HS-5 (cell line): ENCODE measurements around the gene UGT1A8.

Experiments
- DNase-seq: peaks from one replicate; pipeline ENCODE4 v3.0.0-alpha.2; 2012; ENCODE audit warnings: low read depth

UGT1A8 gene

DNA sequence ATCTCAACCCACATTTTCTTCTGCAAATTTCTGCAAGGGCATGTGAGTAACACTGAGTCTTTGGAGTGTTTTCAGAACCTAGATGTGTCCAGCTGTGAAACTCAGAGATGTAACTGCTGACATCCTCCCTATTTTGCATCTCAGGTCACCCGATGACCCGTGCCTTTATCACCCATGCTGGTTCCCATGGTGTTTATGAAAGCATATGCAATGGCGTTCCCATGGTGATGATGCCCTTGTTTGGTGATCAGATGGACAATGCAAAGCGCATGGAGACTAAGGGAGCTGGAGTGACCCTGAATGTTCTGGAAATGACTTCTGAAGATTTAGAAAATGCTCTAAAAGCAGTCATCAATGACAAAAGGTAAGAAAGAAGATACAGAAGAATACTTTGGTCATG lies 150.6 kb downstream of the UGT1A8 start:
- no peak for DNase-seq

DNA sequence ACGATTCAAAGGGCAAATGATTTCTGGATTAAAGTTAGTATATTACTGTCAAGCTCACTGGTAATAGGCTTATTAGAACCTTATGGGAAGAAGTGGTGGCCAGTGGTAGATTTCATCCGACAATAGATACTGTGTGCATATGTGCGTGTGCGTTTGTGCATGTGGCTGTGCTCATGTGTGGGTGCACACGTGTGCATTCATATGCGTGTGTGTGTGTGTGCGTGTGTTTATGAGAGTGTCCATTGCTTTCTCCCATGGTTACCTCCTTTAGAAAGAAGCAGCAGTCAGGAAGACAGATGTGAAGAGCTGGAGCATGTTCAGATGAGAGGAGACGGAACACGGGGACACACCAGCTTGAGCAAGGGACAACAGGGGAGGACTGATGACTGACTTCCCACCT lies 151.8 kb downstream of the UGT1A8 start:
- no peak for DNase-seq

- no peak for DNase-seq
Measured at GRCh38 chr2:233772153-233772552, 154.7 kb downstream of the UGT1A8 start.

DNA sequence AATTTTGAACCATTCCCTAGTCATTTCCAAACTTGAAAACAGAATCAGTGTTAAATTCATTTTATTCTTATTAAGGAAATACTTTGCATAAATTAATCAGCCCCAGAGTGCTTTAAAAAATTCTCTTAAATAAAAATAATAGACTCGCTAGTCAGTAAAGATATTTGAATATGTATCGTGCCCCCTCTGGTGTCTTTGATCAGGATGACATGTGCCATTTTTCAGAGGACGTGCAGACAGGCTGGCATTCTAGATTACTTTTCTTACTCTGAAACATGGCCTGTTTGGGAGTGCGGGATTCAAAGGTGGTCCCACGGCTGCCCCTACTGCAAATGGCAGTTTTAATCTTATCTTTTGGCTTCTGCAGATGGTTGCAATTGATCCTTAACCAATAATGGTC lies 155.2 kb downstream of the UGT1A8 start:
- no peak for DNase-seq

DNA sequence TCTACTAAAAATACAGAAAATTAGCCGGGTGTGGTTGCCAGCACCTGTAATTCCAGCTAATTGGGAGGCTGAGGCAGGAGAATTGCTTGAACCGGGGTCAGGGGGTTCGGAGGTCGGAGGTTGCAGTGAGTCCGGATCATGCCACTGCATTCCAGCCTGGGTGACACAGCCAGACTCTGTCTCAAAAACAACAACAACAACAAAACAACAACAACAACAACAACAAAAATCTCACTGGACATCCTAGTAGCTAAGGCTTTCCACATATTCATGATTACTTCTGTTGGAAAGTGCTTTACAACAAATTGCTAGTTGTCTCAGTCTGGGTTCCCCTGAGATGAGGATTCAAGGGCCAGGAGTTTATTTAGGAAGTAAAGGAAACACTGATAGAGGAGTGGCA lies 156.4 kb downstream of the UGT1A8 start:
- DNase-seq, result no peak

GRCh38 chr2:233775414-233775813 lies 158.0 kb downstream of the UGT1A8 start:
- no peak for DNase-seq

DNA sequence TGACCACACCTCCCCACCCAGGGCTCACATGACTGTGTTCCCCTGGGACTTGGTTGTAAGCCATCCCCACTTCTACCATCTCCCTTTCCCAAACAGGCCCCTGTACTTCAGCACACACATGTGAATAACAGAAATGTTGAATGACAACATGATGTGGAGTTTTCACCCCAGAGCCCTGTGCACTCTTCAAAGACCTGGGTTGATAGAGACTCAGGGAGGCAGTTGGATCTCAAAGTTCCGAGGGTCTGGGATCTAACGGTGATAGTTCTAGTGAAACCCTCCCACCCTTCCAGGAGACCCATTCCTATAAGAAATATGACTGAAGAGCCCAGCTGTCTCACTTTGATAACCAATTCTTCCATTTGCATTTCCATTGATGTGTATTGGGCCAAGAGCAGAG lies 160.6 kb downstream of the UGT1A8 start, which contains the start of gene MROH2A:
Gene MROH2A (plus strand): TSS at position 301 of the 400 bp plus-strand sequence. CDS start 1,029 bp downstream, outside the sequence.
- DNase-seq, result no peak

- no peak for DNase-seq
Measured at GRCh38 chr2:233779722-233780121, 162.3 kb downstream of the UGT1A8 start.

GRCh38 chr2:233780771-233781170 lies 163.3 kb downstream of the UGT1A8 start:
- no peak for DNase-seq

DNA sequence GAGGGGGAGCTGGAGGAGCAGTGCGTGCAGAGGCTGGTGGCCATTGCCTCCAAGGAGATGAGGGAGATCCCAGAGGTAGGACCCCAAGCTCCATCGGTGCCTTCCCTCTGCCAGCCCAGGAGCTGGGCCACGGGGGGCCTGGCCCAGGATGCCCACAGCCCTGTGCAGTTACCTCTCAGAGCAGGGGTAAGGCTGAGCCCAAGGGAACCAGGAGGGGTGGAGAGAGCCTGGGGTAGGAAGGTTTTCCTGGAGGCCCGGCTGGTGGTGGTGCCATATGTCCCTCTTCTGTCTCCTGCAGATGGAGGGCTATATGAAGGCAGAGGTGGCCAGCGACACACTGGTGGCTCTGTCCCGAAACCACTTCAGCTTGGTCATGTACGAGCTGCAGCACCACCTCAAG lies 172.1 kb downstream of the UGT1A8 start:
- DNase-seq, result no peak

GRCh38 chr2:233791151-233791882 lies 173.9 kb downstream of the UGT1A8 start:
- DNase-seq, result no peak

GRCh38 chr2:233791883-233792329 lies 174.5 kb downstream of the UGT1A8 start:
- DNase-seq, result no peak

DNA sequence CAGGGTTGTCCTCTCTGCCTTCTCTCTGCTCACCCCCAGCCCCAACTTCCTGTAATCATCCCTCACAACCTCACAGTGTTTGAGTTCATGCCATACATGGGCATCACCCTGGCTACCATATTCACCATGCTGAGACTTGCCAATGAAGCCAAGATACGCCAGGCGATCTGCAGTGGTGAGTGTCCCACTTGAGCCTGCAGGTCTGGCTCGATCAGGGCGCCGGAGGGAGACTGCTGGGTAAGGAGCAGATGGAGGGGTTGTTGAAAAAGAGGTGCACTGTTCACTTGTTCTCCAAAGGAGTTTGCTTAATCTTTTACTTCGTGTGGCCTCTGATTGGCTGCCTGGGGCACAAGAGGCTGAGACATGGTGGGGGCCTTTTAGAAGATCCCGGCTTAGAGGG lies 175.3 kb downstream of the UGT1A8 start:
- DNase-seq, result no peak

- no peak for DNase-seq
Measured at GRCh38 chr2:233793465-233794127, 176.2 kb downstream of the UGT1A8 start.

DNA sequence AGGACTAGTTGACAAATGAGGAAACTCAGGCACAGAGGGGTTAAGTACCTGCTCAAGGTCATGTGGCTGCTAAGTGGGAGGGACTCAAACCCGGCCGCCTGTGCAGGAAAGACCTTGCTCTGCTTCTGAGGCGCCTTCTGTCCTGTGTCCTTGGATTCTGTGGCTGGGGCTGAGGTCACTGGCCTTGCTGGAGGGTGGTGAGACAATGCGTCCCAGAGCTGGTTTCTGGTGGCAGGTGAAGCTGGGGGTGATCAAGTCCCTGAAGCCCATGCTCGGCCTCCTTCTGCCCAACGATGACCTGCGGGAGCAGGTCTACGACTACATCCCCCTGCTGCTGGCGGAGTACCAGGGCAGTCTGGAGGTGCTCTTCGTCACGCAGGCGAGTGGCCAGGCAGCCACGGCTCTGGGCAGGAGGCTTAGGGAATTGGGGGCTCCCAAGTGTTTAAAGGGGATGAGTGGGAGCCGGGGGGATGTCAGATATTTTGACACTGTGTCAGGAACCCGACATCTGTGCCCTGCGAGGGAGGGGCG lies 176.8 kb downstream of the UGT1A8 start:
- DNase-seq, result no peak

DNA sequence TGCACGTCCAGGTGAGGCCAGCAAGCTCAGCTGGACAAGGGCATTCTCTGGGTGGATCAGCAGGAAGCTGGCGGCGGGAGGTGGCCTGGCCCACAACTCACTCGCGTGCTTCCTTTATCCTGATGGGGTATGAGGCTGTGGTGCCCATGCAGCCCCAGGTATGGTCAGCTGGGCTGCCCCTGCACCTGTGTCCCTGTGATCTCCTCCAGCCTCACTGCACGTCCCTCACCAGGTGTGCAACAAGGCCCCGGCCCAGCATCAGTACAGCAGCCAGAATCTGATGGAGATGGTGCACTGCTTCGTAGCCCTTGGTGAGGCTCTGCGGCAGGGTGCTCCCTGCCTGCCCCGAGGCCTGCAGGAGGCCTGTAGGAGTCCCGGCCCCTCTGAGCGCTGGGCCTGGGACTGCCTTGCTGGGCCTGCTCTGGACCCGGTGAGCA lies 178.3 kb downstream of the UGT1A8 start:
- no peak for DNase-seq

GRCh38 chr2:233796254-233796653 lies 178.8 kb downstream of the UGT1A8 start:
- no peak for DNase-seq

GRCh38 chr2:233798335-233799086 lies 181.1 kb downstream of the UGT1A8 start:
- no peak for DNase-seq

DNA sequence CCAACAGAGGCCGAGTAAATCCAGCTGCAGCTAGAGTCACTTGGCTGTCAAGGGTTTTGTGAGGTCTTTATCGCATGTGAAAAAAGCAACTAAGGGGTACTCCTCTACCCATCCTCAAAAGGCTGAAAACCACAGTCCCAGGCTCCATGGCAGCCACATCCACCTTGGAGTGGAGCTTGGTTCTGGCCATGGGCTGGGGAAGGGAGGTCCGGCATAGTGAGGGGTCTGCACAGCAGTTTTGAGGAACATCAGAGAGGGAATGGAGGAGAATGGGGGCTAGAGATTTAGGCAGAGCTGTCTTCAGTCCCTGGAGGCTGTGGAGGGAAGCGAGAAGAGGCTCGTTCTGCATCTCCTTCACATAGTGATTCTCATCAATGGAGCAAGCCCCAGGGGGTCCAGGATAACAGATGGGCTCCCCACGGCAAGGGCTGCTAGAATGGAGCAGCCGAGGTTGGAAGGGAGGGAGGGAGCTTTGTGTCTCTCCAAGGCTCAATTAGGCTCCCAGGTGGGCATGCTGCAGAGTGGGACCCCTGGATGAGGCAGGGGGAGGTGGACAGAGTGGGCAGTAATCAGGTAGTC lies 181.7 kb downstream of the UGT1A8 start:
- no peak for DNase-seq

GRCh38 chr2:233799716-233800115 lies 182.3 kb downstream of the UGT1A8 start:
- no peak for DNase-seq

DNA sequence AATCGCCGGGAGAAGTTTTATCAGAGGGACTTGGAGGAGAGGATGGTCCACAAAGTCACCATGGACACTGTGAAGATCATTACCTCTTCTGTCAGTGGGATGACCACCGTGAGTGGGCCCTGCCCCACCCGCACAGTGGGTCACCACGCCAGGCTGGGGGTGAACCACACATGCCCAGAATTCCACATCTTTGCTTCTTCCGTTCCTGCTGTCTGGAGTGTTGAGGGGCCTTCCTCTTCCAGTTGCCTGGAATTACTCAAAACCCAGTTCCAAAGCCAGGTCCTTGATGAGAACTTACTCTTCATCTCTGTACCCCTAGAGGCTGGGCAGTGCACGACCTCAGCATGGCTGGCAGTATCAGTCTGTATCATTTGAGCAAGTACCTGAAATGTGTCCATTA lies 182.8 kb downstream of the UGT1A8 start:
- no peak for DNase-seq
